Endothelial cell of umbilical vein (primary cell): ENCODE results near the gene XRCC4. TPM values are rescaled to one million over a fixed set of nuclear protein-coding genes. Genes with fewer than 3 reads are reported as not detected.

Source experiments
- BruUV-seq: library from RNA; stranded (reverse); fragments of 400-500 nt; replicated peaks from 2 replicates; lab custom pipeline; 2021; lab: Mats Ljungman, UMichigan
- CTCF ChIA-PET: fragments of 300-600, 350-600 bp; sonication (Branson Sonifier 250); formaldehyde crosslinking; loops from one replicate; lab custom pipeline; 2021; ENCODE audit warnings: antibody characterized with exemption, inconsistent platforms; lab: Charles Lee
- POLR2A ChIA-PET: fragments of 300-600, 350-600 bp; sonication (Branson Sonifier 250); formaldehyde crosslinking; loops from one replicate; lab custom pipeline; 2021; ENCODE audit warnings: antibody characterized with exemption, inconsistent platforms; lab: Charles Lee
- DNase-seq: peaks from one replicate; pipeline ENCODE4 v3.0.0-alpha.2; 2011; ENCODE audit warnings: low read depth, low spot score
- FAIRE-seq: peaks from 2 replicates; lab custom pipeline; 2011; peaks lifted over from hg19 to GRCh38; lab: Jason Lieb, UNC
- H2AFZ ChIP-seq: 2 replicates; pipeline ENCODE4 v1.6.0; 2012; ENCODE audit warnings: low read depth, low read length, control low read depth, inconsistent platforms
- H3K27ac ChIP-seq: 2 replicates; pipeline ENCODE4 v1.5.1; 2011; ENCODE audit warnings: low read depth, mild to moderate bottlenecking, control low read depth, low read length, moderate library complexity; ENCODE audit not compliant: insufficient read depth
- H3K27me3 ChIP-seq, 2 experiments: 2 replicates each; pipeline versions ENCODE4 v1.6.0 to v1.6.1; 2011; ENCODE audit warnings: low read length in 2 of 2, mixed read lengths in 1 of 2; ENCODE audit not compliant: control insufficient read depth in 2 of 2, insufficient read depth in 2 of 2
- H3K36me3 ChIP-seq, 2 experiments: 2 replicates in 1 of 2; 3 replicates in 1 of 2; pipeline ENCODE4 v1.5.1; 2011; ENCODE audit warnings: low read length in 2 of 2, mild to moderate bottlenecking in 1 of 2, moderate library complexity in 1 of 2; ENCODE audit not compliant: control insufficient read depth in 2 of 2, insufficient read depth in 2 of 2; ENCODE audit errors: extremely low read depth in 1 of 2
- H3K4me1 ChIP-seq: 3 replicates; pipeline ENCODE4 v1.5.1; 2011; ENCODE audit warnings: mild to moderate bottlenecking, low read length; ENCODE audit not compliant: control insufficient read depth, insufficient read depth; ENCODE audit errors: extremely low read depth
- H3K4me2 ChIP-seq: 2 replicates; pipeline ENCODE4 v1.6.1; 2011; ENCODE audit warnings: low read length, control low read depth, mixed read lengths; ENCODE audit not compliant: insufficient read depth
- H3K4me3 ChIP-seq, 3 experiments: fragments of 200-600 bp in 1 of 3; sonication (generic), shearing (Covaris generic) in 1 of 3; replicated peaks in 1 of 3; 2 replicates each; pipeline ENCODE4 v1.5.1; 2011 to 2016; ENCODE audit warnings: control low read depth in 3 of 3, low read length in 3 of 3, mild to moderate bottlenecking in 2 of 3, inconsistent platforms in 1 of 3, low read depth in 1 of 3, moderate library complexity in 1 of 3; ENCODE audit not compliant: insufficient read depth in 1 of 3
- H3K79me2 ChIP-seq: 2 replicates; pipeline ENCODE4 v1.6.0; 2012; ENCODE audit warnings: low read length, inconsistent platforms; ENCODE audit not compliant: control insufficient read depth, insufficient read depth
- H3K9ac ChIP-seq: replicated peaks from 2 replicates; pipeline ENCODE3; 2011; ENCODE audit warnings: low read length, control low read depth; ENCODE audit not compliant: insufficient read depth; ENCODE audit errors: extremely low read depth
- H3K9me1 ChIP-seq: replicated peaks from 3 replicates; pipeline ENCODE4 v1.6.0; 2011; ENCODE audit warnings: mild to moderate bottlenecking, low read length; ENCODE audit not compliant: control insufficient read depth, insufficient read depth; ENCODE audit errors: extremely low read depth
- H3K9me3 ChIP-seq: replicated peaks from 2 replicates; pipeline ENCODE4 v1.5.1; 2012; ENCODE audit warnings: low read length, inconsistent platforms; ENCODE audit not compliant: control insufficient read depth, insufficient read depth
- H4K20me1 ChIP-seq: replicated peaks from 2 replicates; pipeline ENCODE3; 2011; ENCODE audit warnings: mild to moderate bottlenecking, low read length; ENCODE audit not compliant: control insufficient read depth, insufficient read depth; ENCODE audit errors: extremely low read depth
- CTCF ChIP-seq, 2 donors: IDR thresholded peaks; 1 replicate in 1 of 2; 2 replicates in 1 of 2; pipeline ENCODE4 v1.5.1; 2011; ENCODE audit warnings: low read length in 2 of 2, mild to moderate bottlenecking in 2 of 2, moderate library complexity in 2 of 2, control low read depth in 1 of 2, inconsistent platforms in 1 of 2, low read depth in 1 of 2; ENCODE audit not compliant: insufficient read depth in 1 of 2; ENCODE audit errors: extremely low read depth in 1 of 2
- EZH2 ChIP-seq: IDR thresholded peaks from 2 replicates; pipeline ENCODE4 v1.6.1; 2012; ENCODE audit warnings: borderline replicate concordance, low read depth, mild to moderate bottlenecking, moderate library complexity, low read length, inconsistent platforms; ENCODE audit not compliant: severe bottlenecking
- FOS ChIP-seq: IDR thresholded peaks from 2 replicates; pipeline ENCODE4 v1.6.1; 2011; ENCODE audit warnings: mild to moderate bottlenecking, low read length, moderate library complexity, borderline replicate concordance; ENCODE audit not compliant: insufficient read depth
- GATA2 ChIP-seq: IDR thresholded peaks from 2 replicates; pipeline ENCODE4 v1.7.0; 2011; ENCODE audit warnings: low read depth, mild to moderate bottlenecking, moderate library complexity, mixed read lengths, low read length; ENCODE audit not compliant: insufficient read length, insufficient read depth
- JUN ChIP-seq: IDR thresholded peaks from 2 replicates; pipeline ENCODE4 v1.6.1; 2011; ENCODE audit warnings: borderline replicate concordance, low read depth; ENCODE audit not compliant: insufficient read length, insufficient read depth
- MAX ChIP-seq: IDR thresholded peaks from 2 replicates; pipeline ENCODE4 v1.6.1; 2011; ENCODE audit not compliant: insufficient read depth, insufficient read length
- MYC ChIP-seq: IDR thresholded peaks from one replicate; pipeline ENCODE4 v1.6.1; 2011; ENCODE audit warnings: mild to moderate bottlenecking, low read depth, low read length
- POLR2A ChIP-seq: IDR thresholded peaks from 2 replicates; pipeline ENCODE4 v1.6.1; 2012; ENCODE audit warnings: low read depth, mild to moderate bottlenecking, control low read depth, low read length
- POLR2AphosphoS5 ChIP-seq: IDR thresholded peaks from 2 replicates; pipeline ENCODE4 v1.6.1; 2012; ENCODE audit warnings: low read depth, mild to moderate bottlenecking, control low read depth, low read length, moderate library complexity; ENCODE audit not compliant: insufficient read depth
- dilution Hi-C: fragments of 300-500 bp; cut with MboI; formaldehyde crosslinking; loops from one replicate; pipeline ENCODE4 v1.15.0; 2019; ENCODE audit warnings: low sequenced_read_pairs; ENCODE audit not compliant: extremely low pct_ligation_motif_present
- intact Hi-C: fragments of 100-400 bp; cut with micrococcal nuclease; formaldehyde crosslinking; loops from one replicate; pipeline ENCODE4 v1.10.0; 2022
- polyA plus RNA-seq, 4 experiments: library from polyadenylated mRNA; depleted of rRNA in 3 of 4; stranded (reverse) in 3 of 4; unstranded in 1 of 4; fragments of >200 nt; gene quantifications; 2 replicates each; pipeline versions ENCODE4 v1.2.1 to v1.2.3, GENCODE V29; 2011 to 2012; ENCODE audit warnings: missing spikeins in 1 of 4
- total RNA-seq: library from RNA; stranded (reverse); gene quantifications from 2 replicates; pipeline ENCODE4 v1.2.3, GENCODE V29; 2021

Gene XRCC4
- total and polyA plus RNA-seq, 2 donors (not counting 3 experiments of a cell fraction or from before 2014, with no cell fraction given), result 1.3 to 7.7 TPM

- no peaks in the 10 kb centered on the region for H3K9me3 ChIP-seq
- ChIA-PET POLR2A (no interaction called here), CTCF (no interaction called here)
- no TSS peak for BruUV-seq
- FAIRE-seq (no peak), DNase-seq (no peak)
- H2AFZ ChIP-seq, result no peak overlapping the region
- intact Hi-C loops (no loop called here), dilution Hi-C loops (no loop called here)
- TF ChIP-seq MAX (no peak), FOS (no peak), JUN (no peak), POLR2AphosphoS5 (no peak), GATA2 (no peak), POLR2A (no peak), CTCF (IDR thresholded peaks at IDR 0.05; ENCODE audit: extremely low read depth in 1 of 2, insufficient read depth in 1 of 2, low read depth in 1 of 2, low read length in 2 of 2) (no peak), MYC (no peak), EZH2 (no peak)
- no peak overlapping the region for H3K4me2 ChIP-seq
- no peaks in the 10 kb centered on the region for H3K36me3 ChIP-seq
- no peaks in the 10 kb centered on the region for H4K20me1 ChIP-seq
- H3K4me1 ChIP-seq, result peaks cover 6% of the 10 kb centered on the region
- H3K4me3 ChIP-seq, result no peak overlapping the region
- H3K79me2 ChIP-seq, result no peaks in the 10 kb centered on the region
- no peaks in the 10 kb centered on the region for H3K9me1 ChIP-seq
- H3K9ac ChIP-seq, result no peak overlapping the region
- H3K27ac ChIP-seq, result no peak overlapping the region
- no peaks in the 10 kb centered on the region for H3K27me3 ChIP-seq
Observed at GRCh38 chr5:83277154-83277553, 199.8 kb downstream of the XRCC4 start.
